ENCODE results near the gene OBSCN. TPM values are rescaled to one million over a fixed set of nuclear protein-coding genes. Genes with fewer than 3 reads are reported as not detected.

The OBSCN gene
- total RNA-seq, 1 donor from 2014 or later: 22.1 TPM

DNA sequence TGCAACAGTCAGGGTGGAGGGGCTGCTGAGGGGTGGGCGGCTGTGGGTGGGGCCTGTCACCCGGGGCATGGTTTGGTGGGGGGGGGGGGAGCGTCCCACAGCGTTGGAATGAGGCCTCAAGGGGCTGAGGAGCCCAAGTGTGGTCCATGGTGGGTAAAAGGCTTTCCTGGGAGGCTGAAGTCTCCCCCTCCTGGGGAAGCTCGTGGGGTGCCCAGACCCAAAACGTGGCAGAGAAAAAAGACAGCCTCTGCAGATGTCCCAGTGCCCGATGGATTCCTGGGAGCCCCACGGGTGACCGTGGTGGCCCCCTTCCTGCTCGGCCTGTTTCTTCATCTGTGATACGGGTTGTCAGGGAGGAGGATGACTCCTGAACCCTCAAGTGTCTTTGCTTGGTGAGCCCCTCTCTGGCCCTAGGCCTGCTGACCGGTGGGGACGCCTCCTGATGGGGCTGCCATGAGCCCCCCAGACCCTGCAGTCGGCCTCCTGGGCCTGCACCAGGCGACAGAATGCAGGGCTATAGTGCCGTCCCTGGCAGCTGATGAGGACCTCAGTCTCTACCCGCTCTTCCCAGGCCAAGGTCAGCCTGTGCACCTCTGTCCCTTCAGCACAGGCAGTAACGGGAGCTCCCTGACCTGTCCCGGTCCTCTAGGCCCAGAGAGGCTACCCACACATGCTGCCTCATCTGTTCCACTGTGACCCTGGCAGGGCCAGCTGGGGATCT is 1.1 kb downstream of the OBSCN start:
- no peak overlapping the region for H3K4me3 Mint-ChIP-seq (ENCODE audit: low read depth)
- no peak for DNase-seq (ENCODE audit: low spot score)
- no peak overlapping the region for H3K27ac Mint-ChIP-seq
- H3K27me3 Mint-ChIP-seq (ENCODE audit: low read depth): peaks cover 4% of the 10 kb centered on the region
- intact Hi-C loops (cut with micrococcal nuclease): no loop called here
- no peaks in the 10 kb centered on the region for H3K36me3 Mint-ChIP-seq (ENCODE audit: low read depth)
- H3K9me3 Mint-ChIP-seq: no peaks in the 10 kb centered on the region
- H3K4me1 Mint-ChIP-seq (ENCODE audit: low read depth): peaks cover 2% of the 10 kb centered on the region

GRCh38 chr1:228209657-228210056 is 1.8 kb downstream of the OBSCN start:
- intact Hi-C loops (cut with micrococcal nuclease): no loop called here
- Mint-ChIP-seq H3K36me3 (ENCODE audit: low read depth) (no peaks in the 10 kb centered on the region), H3K9me3 (no peaks in the 10 kb centered on the region), H3K4me1 (ENCODE audit: low read depth) (peaks cover 3% of the 10 kb centered on the region), H3K27me3 (ENCODE audit: low read depth) (peaks cover 4% of the 10 kb centered on the region), H3K27ac (no peak overlapping the region), H3K4me3 (ENCODE audit: low read depth) (no peak overlapping the region)
- DNase-seq (ENCODE audit: low spot score): no peak

DNA sequence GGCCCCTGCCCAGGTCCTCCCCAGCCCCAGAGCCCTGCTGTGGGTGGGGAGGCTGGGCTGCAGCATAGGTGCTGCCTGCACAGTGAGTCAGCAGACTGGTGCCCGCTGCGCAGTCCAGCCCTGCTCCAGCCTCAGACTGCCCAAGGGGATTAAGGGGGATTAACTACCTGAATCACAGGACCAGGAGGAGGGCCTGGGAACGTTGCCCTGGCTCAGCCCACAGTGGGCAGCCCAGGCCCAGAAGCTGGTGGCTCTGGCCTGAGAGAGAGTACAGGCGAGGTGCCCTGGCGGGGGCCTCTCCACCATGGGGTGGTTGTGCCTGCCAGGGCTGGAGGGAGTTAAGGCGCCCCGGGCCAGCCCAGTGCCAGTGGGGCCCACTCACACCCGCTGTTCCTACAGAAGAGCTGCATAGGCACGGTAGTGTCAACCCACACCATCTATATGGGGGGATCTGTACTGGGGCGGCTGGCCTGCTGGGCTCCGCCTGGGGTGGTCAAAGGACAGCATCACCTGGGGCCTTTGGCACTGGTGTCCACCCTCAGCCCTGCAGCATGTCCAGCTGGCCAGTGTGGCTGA is 2.3 kb downstream of the OBSCN start:
- Mint-ChIP-seq H3K27me3 (ENCODE audit: low read depth) (peaks cover 1% of the 10 kb centered on the region), H3K4me1 (ENCODE audit: low read depth) (peaks cover 4% of the 10 kb centered on the region), H3K36me3 (ENCODE audit: low read depth) (no peaks in the 10 kb centered on the region), H3K4me3 (ENCODE audit: low read depth) (no peak overlapping the region), H3K9me3 (no peaks in the 10 kb centered on the region), H3K27ac (no peak overlapping the region)
- DNase-seq (ENCODE audit: low spot score): no peak
- intact Hi-C loops (cut with micrococcal nuclease): no loop called here

GRCh38 chr1:228210712-228211530 is 3.1 kb downstream of the OBSCN start:
- Mint-ChIP-seq H3K27me3 (ENCODE audit: low read depth) (no peaks in the 10 kb centered on the region), H3K4me1 (ENCODE audit: low read depth) (peaks cover 4% of the 10 kb centered on the region), H3K36me3 (ENCODE audit: low read depth) (no peaks in the 10 kb centered on the region), H3K9me3 (no peaks in the 10 kb centered on the region), H3K27ac (no peak overlapping the region), H3K4me3 (ENCODE audit: low read depth) (peak overlapping the region; percentile 51)
- DNase-seq (ENCODE audit: low spot score): no peak
- intact Hi-C loops (cut with micrococcal nuclease): no loop called here

- intact Hi-C loops (cut with micrococcal nuclease): loop anchor here (2.0 kb wide), 1 partner anchor 247 kb away; a partner anchor contains a TSS
- no peak for DNase-seq (ENCODE audit: low spot score)
- H3K4me3 Mint-ChIP-seq (ENCODE audit: low read depth): peak overlapping the region; percentile 51
- no peaks in the 10 kb centered on the region for H3K9me3 Mint-ChIP-seq
- no peak overlapping the region for H3K27ac Mint-ChIP-seq
- no peaks in the 10 kb centered on the region for H3K27me3 Mint-ChIP-seq (ENCODE audit: low read depth)
- no peaks in the 10 kb centered on the region for H3K36me3 Mint-ChIP-seq (ENCODE audit: low read depth)
- H3K4me1 Mint-ChIP-seq (ENCODE audit: low read depth): peaks cover 4% of the 10 kb centered on the region
Observed at GRCh38 chr1:228211531-228212414, 3.9 kb downstream of the OBSCN start.

DNA sequence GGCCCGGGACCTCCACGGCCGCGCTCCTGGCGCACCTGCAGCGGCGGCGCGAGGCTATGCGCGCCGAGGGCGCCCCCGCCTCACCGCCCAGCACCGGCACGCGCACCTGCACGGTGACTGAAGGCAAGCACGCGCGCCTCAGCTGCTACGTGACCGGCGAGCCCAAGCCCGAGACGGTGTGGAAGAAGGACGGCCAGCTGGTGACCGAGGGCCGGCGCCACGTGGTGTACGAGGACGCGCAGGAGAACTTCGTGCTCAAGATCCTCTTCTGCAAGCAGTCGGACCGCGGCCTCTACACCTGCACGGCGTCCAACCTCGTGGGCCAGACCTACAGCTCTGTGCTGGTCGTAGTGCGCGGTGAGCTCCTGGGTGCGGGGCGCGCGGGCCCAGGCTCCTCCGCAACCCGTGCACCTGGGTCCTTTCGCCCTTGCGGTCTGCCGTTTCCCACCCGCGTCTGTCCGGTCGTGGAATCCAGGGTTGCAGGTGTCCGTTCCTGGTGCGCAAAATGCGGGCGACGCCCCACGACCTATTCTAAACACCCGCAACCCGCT is 4.6 kb downstream of the OBSCN start:
- no peaks in the 10 kb centered on the region for H3K27me3 Mint-ChIP-seq (ENCODE audit: low read depth)
- no peak for DNase-seq (ENCODE audit: low spot score)
- intact Hi-C loops (cut with micrococcal nuclease): loop anchor here (2.0 kb wide), 1 partner anchor 246 kb away; a partner anchor contains a TSS
- H3K4me3 Mint-ChIP-seq (ENCODE audit: low read depth): peak overlapping the region; percentile 89
- no peaks in the 10 kb centered on the region for H3K9me3 Mint-ChIP-seq
- H3K27ac Mint-ChIP-seq: no peak overlapping the region
- H3K36me3 Mint-ChIP-seq (ENCODE audit: low read depth): no peaks in the 10 kb centered on the region
- peaks cover 4% of the 10 kb centered on the region for H3K4me1 Mint-ChIP-seq (ENCODE audit: low read depth)

DNA sequence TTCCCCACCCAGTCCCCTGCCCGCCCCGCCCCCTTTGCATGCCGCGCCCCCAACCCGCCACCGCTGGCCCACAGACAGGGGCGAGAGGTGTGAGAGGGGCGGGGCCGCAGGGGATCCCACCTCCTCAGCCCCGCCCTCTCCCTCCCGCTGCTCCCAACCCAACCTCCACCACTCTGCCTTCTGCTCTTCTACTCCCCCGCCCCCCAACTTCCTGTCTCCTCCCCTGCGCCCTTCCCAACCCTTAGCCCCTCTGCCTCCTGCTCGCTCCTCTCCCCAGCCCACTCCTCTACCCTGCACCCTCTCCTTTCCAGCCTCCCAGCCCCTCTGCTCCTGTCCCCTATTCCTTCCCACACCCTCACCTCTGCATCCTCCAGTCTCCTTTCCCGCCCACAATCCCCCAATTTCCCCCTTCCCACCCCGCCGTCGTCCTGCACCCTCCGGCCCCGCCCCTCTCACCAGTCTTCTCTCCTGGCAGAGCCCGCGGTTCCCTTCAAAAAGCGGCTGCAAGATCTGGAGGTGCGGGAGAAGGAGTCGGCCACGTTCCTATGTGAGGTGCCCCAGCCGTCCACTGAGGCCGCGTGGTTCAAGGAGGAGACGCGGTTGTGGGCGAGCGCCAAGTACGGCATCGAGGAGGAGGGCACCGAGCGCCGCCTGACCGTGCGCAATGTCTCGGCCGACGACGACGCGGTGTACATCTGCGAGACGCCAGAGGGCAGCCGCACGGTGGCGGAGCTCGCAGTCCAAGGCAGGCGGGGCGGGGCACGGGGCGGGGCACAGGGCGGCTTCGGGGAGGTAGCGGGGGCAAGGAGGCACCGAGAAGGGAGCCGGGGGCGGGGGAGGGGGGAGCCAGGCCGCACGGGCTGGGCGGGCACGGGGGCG is 5.4 kb downstream of the OBSCN start:
- peak; percentile 82 for DNase-seq (ENCODE audit: low spot score)
- no peaks in the 10 kb centered on the region for H3K9me3 Mint-ChIP-seq
- peak overlapping the region; percentile 89 for H3K4me3 Mint-ChIP-seq (ENCODE audit: low read depth)
- H3K27ac Mint-ChIP-seq: peak overlapping the region; percentile 93
- no peaks in the 10 kb centered on the region for H3K27me3 Mint-ChIP-seq (ENCODE audit: low read depth)
- intact Hi-C loops (cut with micrococcal nuclease): loop anchor here (1.0 to 2.0 kb wide), 5 partner anchors 48 to 302 kb away; partner anchors contain the start of genes GUK1 and IBA57
- H3K36me3 Mint-ChIP-seq (ENCODE audit: low read depth): peaks cover 3% of the 10 kb centered on the region
- H3K4me1 Mint-ChIP-seq (ENCODE audit: low read depth): peaks cover 4% of the 10 kb centered on the region

GRCh38 chr1:228213917-228214808 is 6.3 kb downstream of the OBSCN start:
- no peaks in the 10 kb centered on the region for H3K9me3 Mint-ChIP-seq
- no peak overlapping the region for H3K27ac Mint-ChIP-seq
- H3K4me3 Mint-ChIP-seq (ENCODE audit: low read depth): peak overlapping the region; percentile 71
- intact Hi-C loops (cut with micrococcal nuclease): loop anchor here (1.0 to 2.0 kb wide), 5 partner anchors 49 to 301 kb away; partner anchors contain the start of genes GUK1 and IBA57
- H3K27me3 Mint-ChIP-seq (ENCODE audit: low read depth): no peaks in the 10 kb centered on the region
- H3K36me3 Mint-ChIP-seq (ENCODE audit: low read depth): peaks cover 3% of the 10 kb centered on the region
- peaks cover 4% of the 10 kb centered on the region for H3K4me1 Mint-ChIP-seq (ENCODE audit: low read depth)
- DNase-seq (ENCODE audit: low spot score): no peak

DNA sequence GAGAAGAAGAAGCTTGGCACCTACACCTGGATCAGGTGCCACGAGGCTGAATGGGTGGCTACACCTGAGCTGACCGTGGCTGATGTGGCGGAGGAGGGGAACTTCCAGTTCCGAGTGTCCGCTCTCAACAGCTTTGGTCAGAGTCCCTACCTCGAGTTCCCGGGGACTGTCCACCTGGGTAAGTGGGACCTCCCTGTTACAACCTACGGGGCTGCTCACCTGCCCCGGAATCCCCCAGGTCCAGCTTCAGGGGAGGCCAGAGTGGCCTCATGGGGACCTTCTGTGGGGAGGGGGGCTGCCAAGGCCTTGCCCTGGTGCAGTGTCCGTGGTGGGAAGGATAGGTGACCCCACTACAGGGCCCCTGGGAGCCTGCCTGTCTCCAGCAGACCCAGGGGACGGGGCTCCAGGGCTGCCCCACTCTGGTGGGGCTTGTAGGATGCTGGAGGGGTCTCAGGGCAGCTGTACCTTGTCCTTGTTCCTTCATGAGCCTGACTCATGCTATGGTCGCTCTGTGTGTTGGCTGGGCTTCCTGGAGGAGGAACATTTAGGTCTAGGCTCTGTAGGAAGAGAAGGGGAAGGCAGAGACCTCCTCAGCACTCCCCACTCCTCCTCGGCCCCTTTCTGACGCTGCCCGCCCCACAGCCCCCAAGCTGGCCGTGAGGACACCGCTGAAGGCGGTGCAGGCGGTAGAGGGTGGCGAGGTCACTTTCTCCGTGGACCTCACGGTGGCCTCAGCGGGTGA is 7.2 kb downstream of the OBSCN start:
- DNase-seq (ENCODE audit: low spot score): no peak
- Mint-ChIP-seq H3K4me3 (ENCODE audit: low read depth) (peak overlapping the region; percentile 71), H3K36me3 (ENCODE audit: low read depth) (peaks cover 3% of the 10 kb centered on the region), H3K4me1 (ENCODE audit: low read depth) (peaks cover 4% of the 10 kb centered on the region), H3K9me3 (no peaks in the 10 kb centered on the region), H3K27me3 (ENCODE audit: low read depth) (no peaks in the 10 kb centered on the region), H3K27ac (no peak overlapping the region)
- intact Hi-C loops (cut with micrococcal nuclease): no loop called here

DNA sequence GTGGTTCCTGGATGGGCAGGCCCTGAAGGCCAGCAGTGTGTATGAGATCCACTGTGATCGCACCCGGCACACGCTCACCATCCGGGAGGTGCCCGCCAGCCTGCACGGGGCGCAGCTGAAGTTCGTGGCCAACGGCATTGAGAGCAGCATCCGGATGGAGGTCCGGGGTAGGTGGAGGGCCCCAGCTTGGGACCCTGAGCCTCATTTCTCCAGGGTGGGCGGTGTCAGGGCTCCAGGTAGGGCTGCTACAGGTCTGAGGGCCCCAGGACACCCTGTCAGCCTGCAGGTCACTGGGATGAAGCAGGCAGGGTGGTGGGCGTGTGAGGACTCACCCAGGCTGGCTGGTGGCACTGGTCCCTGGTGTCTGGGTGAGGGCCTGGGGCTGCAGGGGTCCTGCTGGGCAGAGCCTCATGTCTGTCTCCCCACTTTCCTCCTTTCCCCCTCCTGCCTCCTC is 7.8 kb downstream of the OBSCN start:
- H3K4me1 Mint-ChIP-seq (ENCODE audit: low read depth): peaks cover 4% of the 10 kb centered on the region
- no peak overlapping the region for H3K4me3 Mint-ChIP-seq (ENCODE audit: low read depth)
- no peak overlapping the region for H3K27ac Mint-ChIP-seq
- peaks cover 3% of the 10 kb centered on the region for H3K36me3 Mint-ChIP-seq (ENCODE audit: low read depth)
- intact Hi-C loops (cut with micrococcal nuclease): no loop called here
- no peaks in the 10 kb centered on the region for H3K9me3 Mint-ChIP-seq
- no peak for DNase-seq (ENCODE audit: low spot score)
- H3K27me3 Mint-ChIP-seq (ENCODE audit: low read depth): no peaks in the 10 kb centered on the region

All from activated T-helper 2 cell treated with anti-CD3 and anti-CD28 coated beads, Interferon-gamma antibody, Interleukin-2, Interleukin-4, amounts not matched to agents 10 μg/mL and 5 μg/mL and 100 μg/mL, durations not matched to agents 14 hours and 24 hours and 36 hours (primary cell).